ENCODE measurements around the gene KRT33A. TPM values are rescaled to one million over a fixed set of nuclear protein-coding genes. Genes with fewer than 3 reads are reported as not detected.

The KRT33A gene
- total RNA-seq, 1 experiment from 2014 or later: not detected

- BruUV-seq (replicated peaks): no TSS peak
- POLR2A ChIA-PET (ENCODE audit: low non-redundant PET): no interaction called here
- CTCF ChIA-PET: no interaction called here
- Histone ChIP-seq H3K27me3 (replicated peaks; ENCODE audit: insufficient read depth, low read depth, low read length, poor library complexity) (no peaks in the 10 kb centered on the region), H3K9me3 (ENCODE audit: low read depth, low read length, poor library complexity, severe bottlenecking) (no peaks in the 10 kb centered on the region), H3K4me1 (ENCODE audit: insufficient read depth, low read length, poor library complexity, severe bottlenecking) (no peaks in the 10 kb centered on the region), H3K27ac (ENCODE audit: low read depth, low read length, poor library complexity, severe bottlenecking) (no peak within 1 kb of the TSS), H3K4me3 (ENCODE audit: low read depth, low read length, poor library complexity, severe bottlenecking) (no peak within 1 kb of the TSS), H3K36me3 (ENCODE audit: insufficient read depth, low read length, poor library complexity, severe bottlenecking) (no peaks in the 10 kb centered on the region)
- TF ChIP-seq CTCF (conservative IDR thresholded peaks at IDR 0.05; ENCODE audit: low read depth, low read length) (no peak), EZH2 (IDR thresholded peaks at IDR 0.05; ENCODE audit: borderline replicate concordance, low read depth, low read length, poor library complexity, severe bottlenecking) (no peak)
- no peak for DNase-seq (ENCODE audit: low spot score)
- intact Hi-C loops (cut with micrococcal nuclease; ENCODE audit: unreplicated experiment): no loop called here
These were observed 41.7 kb downstream of the KRT33A start, which contains the start of gene KRTAP16-1 for GRCh38 chr17:41308918-41309359. KRTAP16-1 (minus strand) TSS chr17:41309309; CDS start chr17:41309253, 56 bp downstream.

- intact Hi-C loops (cut with micrococcal nuclease; ENCODE audit: unreplicated experiment): no loop called here
- TF ChIP-seq EZH2 (IDR thresholded peaks at IDR 0.05; ENCODE audit: borderline replicate concordance, low read depth, low read length, poor library complexity, severe bottlenecking) (no peak), CTCF (conservative IDR thresholded peaks at IDR 0.05; ENCODE audit: low read depth, low read length) (no peak)
- Histone ChIP-seq H3K36me3 (ENCODE audit: insufficient read depth, low read length, poor library complexity, severe bottlenecking) (no peaks in the 10 kb centered on the region), H3K27ac (ENCODE audit: low read depth, low read length, poor library complexity, severe bottlenecking) (no peak overlapping the region), H3K4me3 (ENCODE audit: low read depth, low read length, poor library complexity, severe bottlenecking) (no peak overlapping the region), H3K4me1 (ENCODE audit: insufficient read depth, low read length, poor library complexity, severe bottlenecking) (no peaks in the 10 kb centered on the region), H3K9me3 (ENCODE audit: low read depth, low read length, poor library complexity, severe bottlenecking) (no peaks in the 10 kb centered on the region), H3K27me3 (replicated peaks; ENCODE audit: insufficient read depth, low read depth, low read length, poor library complexity) (no peaks in the 10 kb centered on the region)
- no TSS peak for BruUV-seq (replicated peaks)
- POLR2A ChIA-PET (ENCODE audit: low non-redundant PET): no interaction called here
- CTCF ChIA-PET: no interaction called here
- no peak for DNase-seq (ENCODE audit: low spot score)
These were observed 42.2 kb downstream of the KRT33A start for GRCh38 chr17:41308251-41308917.

- TF ChIP-seq EZH2 (IDR thresholded peaks at IDR 0.05; ENCODE audit: borderline replicate concordance, low read depth, low read length, poor library complexity, severe bottlenecking): no peak
- TF ChIP-seq CTCF (conservative IDR thresholded peaks at IDR 0.05; ENCODE audit: low read depth, low read length): no peak
- intact Hi-C loops (cut with micrococcal nuclease; ENCODE audit: unreplicated experiment): no loop called here
- DNase-seq (ENCODE audit: low spot score): no peak
These were observed 43.0 kb downstream of the KRT33A start for GRCh38 chr17:41307647-41308046.

More at GRCh38 chr17:41307647-41308046, 43.0 kb downstream of the KRT33A start:
- ChIA-PET CTCF (no interaction called here), POLR2A (ENCODE audit: low non-redundant PET) (no interaction called here)
- no TSS peak for BruUV-seq (replicated peaks)
- no peaks in the 10 kb centered on the region for H3K9me3 ChIP-seq (ENCODE audit: low read depth, low read length, poor library complexity, severe bottlenecking)
- H3K36me3 ChIP-seq (ENCODE audit: insufficient read depth, low read length, poor library complexity, severe bottlenecking): no peaks in the 10 kb centered on the region
- H3K27me3 ChIP-seq (replicated peaks; ENCODE audit: insufficient read depth, low read depth, low read length, poor library complexity): no peaks in the 10 kb centered on the region
- no peak overlapping the region for H3K27ac ChIP-seq (ENCODE audit: low read depth, low read length, poor library complexity, severe bottlenecking)
- no peaks in the 10 kb centered on the region for H3K4me1 ChIP-seq (ENCODE audit: insufficient read depth, low read length, poor library complexity, severe bottlenecking)
- H3K4me3 ChIP-seq (ENCODE audit: low read depth, low read length, poor library complexity, severe bottlenecking): no peak overlapping the region
